Measurements from ENCODE around the gene ENTPD3. TPM values are rescaled to one million over a fixed set of nuclear protein-coding genes. Genes with fewer than 3 reads are reported as not detected.

The ENTPD3 gene
- polyA plus RNA-seq, 3 donors = not detected

GRCh38 chr3:40456279-40456939 is 69.4 kb downstream of the ENTPD3 start:
- Mint-ChIP-seq H3K27ac (peak overlapping the region; percentile 90 to 95 (median 92)), H3K9me3 (no peaks in the 10 kb centered on the region), H3K4me1 (peaks cover 34% of the 10 kb centered on the region), H3K4me3 (peak overlapping the region; percentile 87 to 97), H3K36me3 (peaks cover 25 to 33% of the 10 kb centered on the region in 2 donors), H3K27me3 (ENCODE audit: low read depth in 3 of 3) (no peaks in the 10 kb centered on the region)
- H4K20me1 ChIP-seq (ENCODE audit: insufficient read depth, low read length) = peaks cover 12% of the 10 kb centered on the region
- H3K9me3 ChIP-seq (replicated peaks in 1 of 2; ENCODE audit: control insufficient read depth in 1 of 2, insufficient read depth in 1 of 2, low read length in 2 of 2) = no peaks in the 10 kb centered on the region
- H3K9ac ChIP-seq (ENCODE audit: insufficient read depth, low read length, poor library complexity, severe bottlenecking) = peak overlapping the region; percentile 89
- peaks cover 28 to 34% of the 10 kb centered on the region in 2 donors for H3K36me3 ChIP-seq (replicated peaks in 1 of 2; ENCODE audit: control insufficient read depth in 1 of 2, insufficient read depth in 2 of 2, low read length in 2 of 2)
- peak overlapping the region; percentile 84 for H2AFZ ChIP-seq (ENCODE audit: insufficient read depth, low read depth, low read length, poor library complexity, severe bottlenecking)
- TF ChIP-seq CTCF (IDR thresholded peaks at IDR 0.05) = no peak
- H3K4me1 ChIP-seq (ENCODE audit: control insufficient read depth in 1 of 2, insufficient read depth in 2 of 2, low read length in 2 of 2) = peaks cover 31 to 45% of the 10 kb centered on the region in 2 donors
- peak overlapping the region; percentile 52 to 85 (median 66) for H3K4me3 ChIP-seq (replicated peaks in 1 of 3; ENCODE audit: low read depth in 2 of 3, low read length in 3 of 3)
- H3K27ac ChIP-seq (ENCODE audit: low read depth in 1 of 2, low read length in 2 of 2) = peak overlapping the region; percentile 52 to 86
- H3K4me2 ChIP-seq (replicated peaks; ENCODE audit: extremely low read depth, low read length, poor library complexity, severe bottlenecking) = peak overlapping the region; percentile 84
- DNase-seq = no peak
- intact Hi-C loops (cut with micrococcal nuclease) = loop anchor here (10.0 kb wide), 3 partner anchors 142 to 1508 kb away; partner anchors contain the start of genes CTNNB1 (in 1 of the 2) and ULK4 (in 1 of the 2)
- H3K27me3 ChIP-seq (ENCODE audit: control insufficient read depth in 2 of 2, insufficient read depth in 2 of 2, low read length in 2 of 2) = no peaks in the 10 kb centered on the region
- 51% methylated on average over 14 of the region's 29 CpGs for WGBS (ENCODE audit: insufficient coverage)
- peaks cover 31% of the 10 kb centered on the region for H3K79me2 ChIP-seq (ENCODE audit: insufficient read depth, low read length)

- WGBS (ENCODE audit: insufficient coverage) = under 1% methylated on average over 74 of the region's 79 CpGs
- Mint-ChIP-seq H3K27ac (peak within 1 kb of the TSS; percentile 91 to 95 (median 92)), H3K4me1 (peaks cover 28% of the 10 kb centered on the region)
Observed at GRCh38 chr3:40456940-40457823, 70.2 kb downstream of the ENTPD3 start, which contains the start of gene RPL14. TSS of gene RPL14 (plus strand) at chr3:40457339. CDS start at chr3:40457472, 133 bp downstream.

More at GRCh38 chr3:40456940-40457823, 70.2 kb downstream of the ENTPD3 start, which contains the start of gene RPL14:
- Histone ChIP-seq H3K4me3 (replicated peaks in 1 of 3; ENCODE audit: low read depth in 2 of 3, low read length in 3 of 3) (peak within 1 kb of the TSS; percentile 52 to 85 (median 66)), H3K9me3 (replicated peaks in 1 of 2; ENCODE audit: control insufficient read depth in 1 of 2, insufficient read depth in 1 of 2, low read length in 2 of 2) (no peaks in the 10 kb centered on the region), H3K27me3 (ENCODE audit: control insufficient read depth in 2 of 2, insufficient read depth in 2 of 2, low read length in 2 of 2) (no peaks in the 10 kb centered on the region), H2AFZ (ENCODE audit: insufficient read depth, low read depth, low read length, poor library complexity, severe bottlenecking) (peak within 1 kb of the TSS; percentile 84), H4K20me1 (ENCODE audit: insufficient read depth, low read length) (peaks cover 12% of the 10 kb centered on the region), H3K36me3 (replicated peaks in 1 of 2; ENCODE audit: control insufficient read depth in 1 of 2, insufficient read depth in 2 of 2, low read length in 2 of 2) (peaks cover 35 to 41% of the 10 kb centered on the region in 2 donors), H3K4me1 (ENCODE audit: control insufficient read depth in 1 of 2, insufficient read depth in 2 of 2, low read length in 2 of 2) (peaks cover 28 to 40% of the 10 kb centered on the region in 2 donors), H3K79me2 (ENCODE audit: insufficient read depth, low read length) (peaks cover 31% of the 10 kb centered on the region), H3K4me2 (replicated peaks; ENCODE audit: extremely low read depth, low read length, poor library complexity, severe bottlenecking) (peak within 1 kb of the TSS; percentile 84), H3K9ac (ENCODE audit: insufficient read depth, low read length, poor library complexity, severe bottlenecking) (peak within 1 kb of the TSS; percentile 89), H3K27ac (ENCODE audit: low read depth in 1 of 2, low read length in 2 of 2) (peak within 1 kb of the TSS; percentile 52 to 86)
- peak; percentile 94 to 95 (median 95) for DNase-seq
- Mint-ChIP-seq H3K36me3 (peaks cover 32 to 41% of the 10 kb centered on the region in 2 donors), H3K27me3 (ENCODE audit: low read depth in 3 of 3) (no peaks in the 10 kb centered on the region), H3K9me3 (no peaks in the 10 kb centered on the region), H3K4me3 (peak within 1 kb of the TSS; percentile 87 to 97)
- intact Hi-C loops (cut with micrococcal nuclease) = loop anchor here (10.0 kb wide), 3 partner anchors 142 to 1508 kb away; partner anchors contain the start of genes CTNNB1 (in 1 of the 2) and ULK4 (in 1 of the 2)
- TF ChIP-seq CTCF (IDR thresholded peaks at IDR 0.05) = no peak

Measured in CD14-positive monocyte (primary cell).